HepG2 (cell line): Measurements from ENCODE around the gene TRIM4. TPM values are rescaled to one million over a fixed set of nuclear protein-coding genes. Genes with fewer than 3 reads are reported as not detected.
A peak's percentile ranks its signal among the peaks of the same experiment; 100 is the strongest.

Experiments used
- DPF2 ChIP-seq: sonication (generic); formaldehyde crosslinking; IDR thresholded peaks from 2 replicates; pipeline ENCODE4 v1.4.0; 2020; ENCODE audit warnings: mild to moderate bottlenecking, low read depth, missing genetic modification reagents, borderline replicate concordance
- ESRRA ChIP-seq: sonication (generic); formaldehyde crosslinking; IDR thresholded peaks from 2 replicates; pipeline ENCODE4 v1.5.1; 2020; ENCODE audit warnings: mild to moderate bottlenecking, low read depth, missing genetic modification reagents
- HNRNPLL ChIP-seq: fragments of 200-400 bp; formaldehyde crosslinking; IDR thresholded peaks from 2 replicates; pipeline ENCODE4 v1.6.1; 2017; ENCODE audit warnings: mild to moderate bottlenecking, low read depth, low read length; ENCODE audit not compliant: poor library complexity, severe bottlenecking
- KLF6 ChIP-seq: IDR thresholded peaks from 2 replicates; pipeline ENCODE4 v1.8.0; 2016; ENCODE audit warnings: missing biosample characterization, missing genetic modification reagents
- MEIS1 ChIP-seq: sonication (generic); formaldehyde crosslinking; IDR thresholded peaks from 2 replicates; pipeline ENCODE4 v1.9.0; 2021; ENCODE audit warnings: mild to moderate bottlenecking, missing genetic modification reagents, moderate library complexity, borderline replicate concordance
- NFYB ChIP-seq: sonication (generic); formaldehyde crosslinking; IDR thresholded peaks from 2 replicates; pipeline ENCODE4 v1.4.0; 2020; ENCODE audit warnings: missing genetic modification reagents
- PCBP1 ChIP-seq: fragments of 200-400 bp; formaldehyde crosslinking; IDR thresholded peaks from 2 replicates; pipeline ENCODE4 v1.6.1; 2017; ENCODE audit warnings: mild to moderate bottlenecking, low read depth, low read length, borderline replicate concordance
- SAFB2 ChIP-seq: sonication (generic); formaldehyde crosslinking; IDR thresholded peaks from 2 replicates; pipeline ENCODE4 v1.5.1; 2020; ENCODE audit warnings: missing genetic modification reagents, low read depth, mild to moderate bottlenecking, borderline replicate concordance
- SETDB1 ChIP-seq: sonication (generic); formaldehyde crosslinking; IDR thresholded peaks from 2 replicates; pipeline ENCODE4 v1.5.1; 2020; ENCODE audit warnings: missing genetic modification reagents, mild to moderate bottlenecking, borderline replicate concordance
- SRSF1 ChIP-seq: fragments of 200-400 bp; formaldehyde crosslinking; optimal IDR thresholded peaks from 2 replicates; pipeline ENCODE3; 2017; ENCODE audit warnings: mild to moderate bottlenecking, low read depth, low read length, moderate library complexity
- SRSF9 ChIP-seq: fragments of 200-400 bp; formaldehyde crosslinking; IDR thresholded peaks from 2 replicates; pipeline ENCODE4 v1.6.1; 2018; ENCODE audit warnings: borderline replicate concordance, mild to moderate bottlenecking, low read depth, low read length; ENCODE audit not compliant: insufficient read depth, poor library complexity, severe bottlenecking
- TBX3 ChIP-seq: fragments of 450-650 bp; IDR thresholded peaks from 2 replicates; pipeline ENCODE4 v1.6.1; 2017; ENCODE audit warnings: antibody characterized with exemption, mild to moderate bottlenecking, inconsistent platforms, borderline replicate concordance
- TOE1 ChIP-seq: sonication (generic); formaldehyde crosslinking; IDR thresholded peaks from 2 replicates; pipeline ENCODE4 v1.4.0; 2020; ENCODE audit warnings: mild to moderate bottlenecking, missing genetic modification reagents
- ZFP41 ChIP-seq: sonication (generic); formaldehyde crosslinking; IDR thresholded peaks from 2 replicates; pipeline ENCODE4 v1.4.0; 2020; ENCODE audit warnings: mild to moderate bottlenecking, missing genetic modification reagents, borderline replicate concordance
- ZNF124 ChIP-seq: sonication (generic); formaldehyde crosslinking; IDR thresholded peaks from 2 replicates; pipeline ENCODE4 v1.4.0; 2020; ENCODE audit warnings: missing genetic modification reagents
- ZNF138 ChIP-seq: sonication (generic); formaldehyde crosslinking; IDR thresholded peaks from 2 replicates; pipeline ENCODE4 v1.5.0; 2020; ENCODE audit warnings: mild to moderate bottlenecking, low read depth, missing genetic modification reagents
- ZNF589 ChIP-seq: sonication (generic); formaldehyde crosslinking; conservative IDR thresholded peaks from 2 replicates; pipeline ENCODE4 v1.8.0; 2022; ENCODE audit warnings: mild to moderate bottlenecking, moderate library complexity, missing genetic modification reagents
- ZNF652 ChIP-seq: IDR thresholded peaks from 2 replicates; pipeline ENCODE4 v1.6.1; 2016; ENCODE audit warnings: low read depth, borderline replicate concordance
- ZNF781 ChIP-seq: sonication (generic); formaldehyde crosslinking; IDR thresholded peaks from 2 replicates; pipeline ENCODE4 v1.5.1; 2020; ENCODE audit warnings: borderline replicate concordance, mild to moderate bottlenecking, missing genetic modification reagents; ENCODE audit errors: not compliant biosample characterization
- ZNF782 ChIP-seq: sonication (generic); formaldehyde crosslinking; IDR thresholded peaks from 2 replicates; pipeline ENCODE4 v1.4.0; 2020; ENCODE audit warnings: missing genetic modification reagents, mild to moderate bottlenecking, borderline replicate concordance
- ZNF850 ChIP-seq: sonication (generic); formaldehyde crosslinking; conservative IDR thresholded peaks from 2 replicates; pipeline ENCODE4 v1.9.0; 2021; ENCODE audit warnings: mild to moderate bottlenecking, missing genetic modification reagents
- polyA plus RNA-seq, 8 experiments: library from polyadenylated mRNA; depleted of rRNA in 3 of 8; stranded (reverse) in 7 of 8; unstranded in 1 of 8; fragments of >200 nt; fragmentation: Illumina TruSeq in 4 of 8; extraction: Trizol in 4 of 8; gene quantifications; 2 replicates each; pipeline versions ENCODE4 v1.2.1 to v1.2.3, GENCODE V29; 2011 to 2016; ENCODE audit warnings: low read depth in 4 of 8, missing spikeins in 1 of 8, mixed read lengths in 1 of 8; ENCODE audit not compliant: insufficient read depth in 1 of 8
- total RNA-seq, 5 experiments: library from RNA; depleted of rRNA; stranded (reverse); fragments of >200 nt; fragmentation: Illumina TruSeq; extraction: Trizol; gene quantifications; 2 replicates each; pipeline ENCODE4 v1.2.3, GENCODE V29; 2016; ENCODE audit warnings: low read depth in 1 of 5
- TF ChIP-seq, protein P1 (sequence below): sonication (generic); formaldehyde crosslinking; IDR thresholded peaks from 2 replicates; pipeline ENCODE4 v1.5.0; 2020; ENCODE audit warnings: missing genetic modification reagents
- TF ChIP-seq, protein P2 (sequence below): sonication (generic); formaldehyde crosslinking; IDR thresholded peaks from 2 replicates; pipeline ENCODE4 v1.5.0; 2020; ENCODE audit warnings: mild to moderate bottlenecking, missing genetic modification reagents
- TF ChIP-seq, protein P3 (sequence below): sonication (generic); formaldehyde crosslinking; IDR thresholded peaks from 2 replicates; pipeline ENCODE4 v1.8.0; 2022; ENCODE audit warnings: low read depth, missing genetic modification reagents

The TRIM4 gene
- total and polyA plus RNA-seq, 2 of the 13 experiments (the other 11 are each of a cell fraction or from before 2014, with no cell fraction given) = 17.6 to 21.7 TPM

DNA sequence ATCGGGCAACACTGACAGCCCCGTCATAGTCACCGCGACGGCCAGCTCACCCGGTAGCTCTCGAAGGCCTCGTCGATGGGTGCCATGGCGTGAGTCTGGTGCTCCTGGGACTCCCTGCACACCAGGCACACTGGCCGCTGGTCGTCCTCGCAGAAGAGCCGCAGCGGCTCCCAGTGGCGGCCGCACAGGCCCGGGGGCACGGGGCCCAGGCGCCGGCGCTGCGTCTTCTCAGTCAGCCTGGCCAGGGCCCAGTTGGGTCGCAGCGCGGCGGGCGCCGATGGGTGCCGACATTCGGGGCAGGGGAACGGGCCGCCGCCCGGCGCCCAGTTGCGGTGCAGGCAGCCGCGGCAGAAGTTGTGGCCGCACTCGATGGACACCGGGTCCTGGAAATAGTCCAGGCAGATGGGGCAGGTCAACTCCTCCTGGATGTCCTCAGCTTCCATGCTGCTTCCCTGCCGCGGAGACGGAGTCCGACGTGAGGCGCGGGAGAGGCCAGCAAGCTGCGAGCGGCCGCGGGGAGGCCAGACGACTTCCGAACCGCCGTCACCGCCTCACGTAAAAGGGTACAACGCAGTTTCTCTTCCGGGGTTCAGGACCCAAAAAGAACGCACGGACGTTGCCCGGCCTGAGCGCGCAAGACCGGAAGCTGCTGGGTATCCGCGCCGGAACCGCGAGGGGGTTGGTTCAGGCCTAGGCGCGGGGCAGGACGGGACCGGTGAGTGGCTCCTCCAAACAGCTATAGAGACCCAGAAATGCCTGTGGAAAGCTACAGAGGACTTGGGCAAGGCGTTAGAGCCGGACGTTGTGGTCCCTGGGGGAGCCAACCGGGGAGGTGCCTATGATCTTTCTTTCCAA, at the start of gene TRIM4 (continued):
- TF ChIP-seq NFYB (CRISPR knock-in tag) = peak; percentile 76
- TF ChIP-seq PCBP1 = no peak
- TF ChIP-seq SAFB2 (CRISPR knock-in tag) = peak; percentile 96
- TF ChIP-seq TOE1 (CRISPR knock-in tag) = no peak
- TF ChIP-seq, protein P1, sequence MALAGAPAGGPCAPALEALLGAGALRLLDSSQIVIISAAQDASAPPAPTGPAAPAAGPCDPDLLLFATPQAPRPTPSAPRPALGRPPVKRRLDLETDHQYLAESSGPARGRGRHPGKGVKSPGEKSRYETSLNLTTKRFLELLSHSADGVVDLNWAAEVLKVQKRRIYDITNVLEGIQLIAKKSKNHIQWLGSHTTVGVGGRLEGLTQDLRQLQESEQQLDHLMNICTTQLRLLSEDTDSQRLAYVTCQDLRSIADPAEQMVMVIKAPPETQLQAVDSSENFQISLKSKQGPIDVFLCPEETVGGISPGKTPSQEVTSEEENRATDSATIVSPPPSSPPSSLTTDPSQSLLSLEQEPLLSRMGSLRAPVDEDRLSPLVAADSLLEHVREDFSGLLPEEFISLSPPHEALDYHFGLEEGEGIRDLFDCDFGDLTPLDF = 0 out of 2 replicates have a peak, but pooled peaks have one; percentile 37
- TF ChIP-seq ZNF781 = no peak
- TF ChIP-seq, protein P2, sequence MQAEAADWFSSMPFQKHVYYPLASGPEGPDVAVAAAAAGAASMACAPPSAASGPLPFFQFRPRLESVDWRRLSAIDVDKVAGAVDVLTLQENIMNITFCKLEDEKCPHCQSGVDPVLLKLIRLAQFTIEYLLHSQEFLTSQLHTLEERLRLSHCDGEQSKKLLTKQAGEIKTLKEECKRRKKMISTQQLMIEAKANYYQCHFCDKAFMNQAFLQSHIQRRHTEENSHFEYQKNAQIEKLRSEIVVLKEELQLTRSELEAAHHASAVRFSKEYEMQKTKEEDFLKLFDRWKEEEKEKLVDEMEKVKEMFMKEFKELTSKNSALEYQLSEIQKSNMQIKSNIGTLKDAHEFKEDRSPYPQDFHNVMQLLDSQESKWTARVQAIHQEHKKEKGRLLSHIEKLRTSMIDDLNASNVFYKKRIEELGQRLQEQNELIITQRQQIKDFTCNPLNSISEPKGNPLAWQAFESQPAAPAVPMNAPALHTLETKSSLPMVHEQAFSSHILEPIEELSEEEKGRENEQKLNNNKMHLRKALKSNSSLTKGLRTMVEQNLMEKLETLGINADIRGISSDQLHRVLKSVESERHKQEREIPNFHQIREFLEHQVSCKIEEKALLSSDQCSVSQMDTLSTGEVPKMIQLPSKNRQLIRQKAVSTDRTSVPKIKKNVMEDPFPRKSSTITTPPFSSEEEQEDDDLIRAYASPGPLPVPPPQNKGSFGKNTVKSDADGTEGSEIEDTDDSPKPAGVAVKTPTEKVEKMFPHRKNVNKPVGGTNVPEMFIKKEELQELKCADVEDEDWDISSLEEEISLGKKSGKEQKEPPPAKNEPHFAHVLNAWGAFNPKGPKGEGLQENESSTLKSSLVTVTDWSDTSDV (CRISPR knock-in tag) = no peak
- no peak for TF ChIP-seq TBX3
- no peak for TF ChIP-seq DPF2 (CRISPR knock-in tag)
- TF ChIP-seq ZNF589 = 0 out of 2 replicates have a peak, but pooled peaks have one; percentile 37
- no peak for TF ChIP-seq MEIS1 (CRISPR knock-in tag)
- TF ChIP-seq KLF6 = peak; percentile 60
- peak; percentile 87 for TF ChIP-seq HNRNPLL
- TF ChIP-seq ZNF782 (CRISPR knock-in tag) = no peak; the same call in none of the 2 replicates
- TF ChIP-seq ZNF850 (CRISPR knock-in tag) = no peak
- TF ChIP-seq, protein P3, sequence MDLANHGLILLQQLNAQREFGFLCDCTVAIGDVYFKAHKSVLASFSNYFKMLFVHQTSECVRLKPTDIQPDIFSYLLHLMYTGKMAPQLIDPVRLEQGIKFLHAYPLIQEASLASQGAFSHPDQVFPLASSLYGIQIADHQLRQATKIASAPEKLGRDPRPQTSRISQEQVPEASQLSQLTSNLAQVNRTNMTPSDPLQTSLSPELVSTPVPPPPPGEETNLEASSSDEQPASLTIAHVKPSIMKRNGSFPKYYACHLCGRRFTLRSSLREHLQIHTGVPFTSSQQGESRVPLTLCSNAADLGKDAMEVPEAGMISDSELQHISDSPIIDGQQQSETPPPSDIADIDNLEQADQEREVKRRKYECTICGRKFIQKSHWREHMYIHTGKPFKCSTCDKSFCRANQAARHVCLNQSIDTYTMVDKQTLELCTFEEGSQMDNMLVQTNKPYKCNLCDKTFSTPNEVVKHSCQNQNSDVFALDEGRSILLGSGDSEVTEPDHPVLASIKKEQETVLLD (CRISPR knock-in tag) = peak; percentile 36; the same call in 1 of the 2 replicates
- TF ChIP-seq ZNF124 (CRISPR knock-in tag) = 0 out of 2 replicates have a peak, but pooled peaks have one; percentile 24
- TF ChIP-seq SRSF1 = peak; percentile 51
- TF ChIP-seq SETDB1 (CRISPR knock-in tag) = no peak
- TF ChIP-seq ZFP41 = no peak
- TF ChIP-seq SRSF9 = no peak
- peak; percentile 83 for TF ChIP-seq ZNF138 (CRISPR knock-in tag)
- TF ChIP-seq ESRRA = peak; percentile 69
- no peak for TF ChIP-seq ZNF652
